NCI-H226 (cell line): ENCODE measurements around the gene RAB1B.
"Not testable (repeated sequence)": the region's sequence is repeated elsewhere in the genome, so short reads cannot be mapped to it uniquely, and the experiment has no call there.

Source experiments
- DNase-seq: peaks from one replicate; pipeline ENCODE4 v3.0.0-alpha.2; 2015

RAB1B gene

GRCh38 chr11:66310803-66311440 is 42.5 kb downstream of the RAB1B start:
- DNase-seq, result not testable (repeated sequence)

- DNase-seq, result no peak
These were observed 43.1 kb downstream of the RAB1B start for GRCh38 chr11:66311470-66311964.

- DNase-seq, result peak; percentile 90
These were observed 43.6 kb downstream of the RAB1B start for GRCh38 chr11:66311965-66312548.

- peak; percentile 97 for DNase-seq
These were observed 44.3 kb downstream of the RAB1B start for GRCh38 chr11:66312549-66313320.

- no peak for DNase-seq
These were observed 45.1 kb downstream of the RAB1B start for GRCh38 chr11:66313321-66314185.

GRCh38 chr11:66314186-66314501 is 45.7 kb downstream of the RAB1B start:
- no peak for DNase-seq

GRCh38 chr11:66314561-66315497 is 46.4 kb downstream of the RAB1B start:
- DNase-seq, result no peak

- DNase-seq, result no peak
These were observed 47.1 kb downstream of the RAB1B start for GRCh38 chr11:66315498-66315885.

- DNase-seq, result no peak
These were observed 47.7 kb downstream of the RAB1B start for GRCh38 chr11:66315921-66316811.

- DNase-seq, result no peak
These were observed 48.4 kb downstream of the RAB1B start, which contains the start of gene CD248 for GRCh38 chr11:66316849-66317251. Gene CD248, minus strand, starts transcription at chr11:66317044. Its CDS starts 17 bp downstream, at chr11:66317027.

- no peak for DNase-seq
These were observed 48.9 kb downstream of the RAB1B start for GRCh38 chr11:66317322-66317722.

GRCh38 chr11:66317723-66318599 is 49.5 kb downstream of the RAB1B start:
- DNase-seq, result peak; percentile 69

- DNase-seq, result peak; percentile 64
These were observed 50.1 kb downstream of the RAB1B start for GRCh38 chr11:66318600-66318970.

GRCh38 chr11:66320289-66320688 is 51.9 kb downstream of the RAB1B start:
- DNase-seq, result not testable (repeated sequence)

GRCh38 chr11:66320748-66321147 is 52.3 kb downstream of the RAB1B start:
- DNase-seq, result not testable (repeated sequence)

- no peak for DNase-seq
These were observed 53.2 kb downstream of the RAB1B start for GRCh38 chr11:66321606-66322005.

- no peak for DNase-seq
These were observed 54.4 kb downstream of the RAB1B start for GRCh38 chr11:66322732-66323427.

- DNase-seq, result no peak
These were observed 55.2 kb downstream of the RAB1B start for GRCh38 chr11:66323684-66324083.

GRCh38 chr11:66324664-66325063 is 56.2 kb downstream of the RAB1B start:
- peak; percentile 57 for DNase-seq
